CD4-positive, alpha-beta T cell (primary cell): ENCODE data around the gene DNAJC5G. TPM values are rescaled to one million over a fixed set of nuclear protein-coding genes. Genes with fewer than 3 reads are reported as not detected.
"Not testable (repeated sequence)": the region's sequence is repeated elsewhere in the genome, so short reads cannot be mapped to it uniquely, and the experiment has no call there.

Experiments
- ATAC-seq: fragments of 200-7000 bp; cut with Tn5 transposase; one replicate; pipeline ENCODE4 v1.10.0; 2022; ENCODE audit warnings: mild to moderate bottlenecking; ENCODE audit not compliant: poor library complexity
- CTCF ChIA-PET: fragments of 350-600 bp; sonication (Branson Sonifier 250); formaldehyde crosslinking; loops from one replicate; lab custom pipeline; 2021; ENCODE audit warnings: antibody characterized with exemption, inconsistent platforms; lab: Charles Lee
- POLR2A ChIA-PET: fragments of 350-600 bp; sonication (Branson Sonifier 250); formaldehyde crosslinking; loops from one replicate; lab custom pipeline; 2021; ENCODE audit warnings: antibody characterized with exemption, inconsistent platforms; lab: Charles Lee
- DNase-seq, 14 experiments: peaks; one replicate each; pipeline ENCODE4 v3.0.0-alpha.2; 2013 to 2020; ENCODE audit warnings: mixed read lengths in 2 of 14
- H3K27ac ChIP-seq, 2 donors: one replicate each; pipeline versions ENCODE4 v1.5.1 to v1.7.0; 2013; ENCODE audit warnings: low read length in 2 of 2, low read depth in 1 of 2, mild to moderate bottlenecking in 1 of 2
- H3K27me3 ChIP-seq, 2 experiments: 1 replicate in 1 of 2; 2 replicates in 1 of 2; pipeline versions ENCODE4 v1.6.1 to v1.7.0; 2013; ENCODE audit warnings: low read length in 2 of 2, control low read depth in 1 of 2, mild to moderate bottlenecking in 1 of 2, moderate library complexity in 1 of 2; ENCODE audit not compliant: insufficient read depth in 2 of 2, control insufficient read depth in 1 of 2
- H3K36me3 ChIP-seq: one replicate; pipeline ENCODE4 v1.6.1; 2013; ENCODE audit warnings: low read length, control low read depth; ENCODE audit not compliant: insufficient read depth
- H3K4me1 ChIP-seq: one replicate; pipeline ENCODE4 v1.6.1; 2013; ENCODE audit warnings: low read length, control low read depth; ENCODE audit not compliant: insufficient read depth
- H3K4me3 ChIP-seq: one replicate; pipeline ENCODE4 v1.5.1; 2013; ENCODE audit warnings: mild to moderate bottlenecking, low read length, moderate library complexity
- H3K9me3 ChIP-seq, 2 experiments: 1 replicate in 1 of 2; 2 replicates in 1 of 2; pipeline versions ENCODE4 v1.6.1 to v1.7.0; 2013; ENCODE audit warnings: low read length in 2 of 2, mild to moderate bottlenecking in 2 of 2, control low read depth in 1 of 2, moderate library complexity in 1 of 2; ENCODE audit not compliant: control insufficient read depth in 1 of 2, insufficient read depth in 1 of 2
- H3K27ac Mint-ChIP-seq: one replicate; pipeline ENCODE4 v1.8.0; 2020; ENCODE audit warnings: mixed read lengths
- H3K27me3 Mint-ChIP-seq: one replicate; pipeline ENCODE4 v1.8.0; 2021; ENCODE audit warnings: mixed read lengths
- H3K36me3 Mint-ChIP-seq: one replicate; pipeline ENCODE4 v1.8.0; 2021; ENCODE audit warnings: low read depth, mixed read lengths
- H3K4me1 Mint-ChIP-seq: one replicate; pipeline ENCODE4 v1.8.0; 2021; ENCODE audit warnings: low read depth, mixed read lengths
- H3K4me3 Mint-ChIP-seq: one replicate; pipeline ENCODE4 v1.8.0; 2020; ENCODE audit warnings: mild to moderate bottlenecking, mixed read lengths
- H3K9me3 Mint-ChIP-seq: one replicate; pipeline ENCODE4 v1.8.0; 2020; ENCODE audit warnings: mixed read lengths
- intact Hi-C, 2 experiments: fragments of 100-400 bp; cut with DNase I in 1 of 2; cut with micrococcal nuclease in 1 of 2; formaldehyde crosslinking; loops; one replicate each; pipeline versions ENCODE4 v1.15.1 to v1.9.0; 2023 to 2025; cut with DNase I, micrococcal nuclease
- total RNA-seq, 174 experiments: library from RNA in 2 of 174; stranded (reverse) in 2 of 174; gene quantifications; one replicate each; pipeline ENCODE4 v1.2.3 and lab custom pipeline; 2021 to 2026
- TF ChIP-seq, protein P1 (sequence below): fragments of 200-600 bp; IDR thresholded peaks from one replicate; pipeline ENCODE4 v1.8.0; 2022; ENCODE audit warnings: antibody characterized with exemption, mild to moderate bottlenecking

DNAJC5G gene
- total RNA-seq, 2 experiments from 2014 or later = not detected

DNA sequence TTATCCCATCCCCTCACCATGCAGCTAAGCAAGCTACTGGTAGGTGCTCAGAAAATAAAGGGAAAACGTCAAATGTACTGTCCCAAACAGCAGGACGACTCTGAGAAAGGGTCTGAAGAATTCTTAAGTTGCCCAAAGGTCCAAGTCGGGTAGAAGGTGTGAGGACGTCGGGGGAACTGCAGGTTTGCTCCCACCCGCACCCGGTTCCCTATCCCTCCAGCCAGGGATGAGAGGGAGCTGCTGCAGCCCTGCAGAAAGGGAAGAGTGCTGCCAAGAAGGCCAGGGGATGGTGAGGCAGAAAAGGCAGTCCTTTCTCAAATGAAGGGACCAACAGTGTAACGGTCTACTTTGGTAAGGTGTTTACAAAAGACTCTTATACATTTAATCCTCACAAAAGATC, 39.9 kb downstream of the DNAJC5G start:
- Mint-ChIP-seq H3K4me1 (no peaks in the 10 kb centered on the region), H3K36me3 (peaks cover 15% of the 10 kb centered on the region), H3K4me3 (no peak overlapping the region), H3K9me3 (no peaks in the 10 kb centered on the region), H3K27me3 (no peaks in the 10 kb centered on the region), H3K27ac (no peak overlapping the region)
- DNase-seq (no peak), ATAC-seq (no peak)
- peaks cover 17% of the 10 kb centered on the region for H3K36me3 ChIP-seq
- ChIA-PET POLR2A (no interaction called here), CTCF (no interaction called here)
- H3K4me1 ChIP-seq = no peaks in the 10 kb centered on the region
- TF ChIP-seq, protein P1, sequence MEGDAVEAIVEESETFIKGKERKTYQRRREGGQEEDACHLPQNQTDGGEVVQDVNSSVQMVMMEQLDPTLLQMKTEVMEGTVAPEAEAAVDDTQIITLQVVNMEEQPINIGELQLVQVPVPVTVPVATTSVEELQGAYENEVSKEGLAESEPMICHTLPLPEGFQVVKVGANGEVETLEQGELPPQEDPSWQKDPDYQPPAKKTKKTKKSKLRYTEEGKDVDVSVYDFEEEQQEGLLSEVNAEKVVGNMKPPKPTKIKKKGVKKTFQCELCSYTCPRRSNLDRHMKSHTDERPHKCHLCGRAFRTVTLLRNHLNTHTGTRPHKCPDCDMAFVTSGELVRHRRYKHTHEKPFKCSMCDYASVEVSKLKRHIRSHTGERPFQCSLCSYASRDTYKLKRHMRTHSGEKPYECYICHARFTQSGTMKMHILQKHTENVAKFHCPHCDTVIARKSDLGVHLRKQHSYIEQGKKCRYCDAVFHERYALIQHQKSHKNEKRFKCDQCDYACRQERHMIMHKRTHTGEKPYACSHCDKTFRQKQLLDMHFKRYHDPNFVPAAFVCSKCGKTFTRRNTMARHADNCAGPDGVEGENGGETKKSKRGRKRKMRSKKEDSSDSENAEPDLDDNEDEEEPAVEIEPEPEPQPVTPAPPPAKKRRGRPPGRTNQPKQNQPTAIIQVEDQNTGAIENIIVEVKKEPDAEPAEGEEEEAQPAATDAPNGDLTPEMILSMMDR = no peak
- H3K9me3 ChIP-seq = no peaks in the 10 kb centered on the region
- no peak overlapping the region for H3K27ac ChIP-seq
- H3K27me3 ChIP-seq = no peaks in the 10 kb centered on the region
- no peak overlapping the region for H3K4me3 ChIP-seq
- intact Hi-C loops = no loop called here

DNA sequence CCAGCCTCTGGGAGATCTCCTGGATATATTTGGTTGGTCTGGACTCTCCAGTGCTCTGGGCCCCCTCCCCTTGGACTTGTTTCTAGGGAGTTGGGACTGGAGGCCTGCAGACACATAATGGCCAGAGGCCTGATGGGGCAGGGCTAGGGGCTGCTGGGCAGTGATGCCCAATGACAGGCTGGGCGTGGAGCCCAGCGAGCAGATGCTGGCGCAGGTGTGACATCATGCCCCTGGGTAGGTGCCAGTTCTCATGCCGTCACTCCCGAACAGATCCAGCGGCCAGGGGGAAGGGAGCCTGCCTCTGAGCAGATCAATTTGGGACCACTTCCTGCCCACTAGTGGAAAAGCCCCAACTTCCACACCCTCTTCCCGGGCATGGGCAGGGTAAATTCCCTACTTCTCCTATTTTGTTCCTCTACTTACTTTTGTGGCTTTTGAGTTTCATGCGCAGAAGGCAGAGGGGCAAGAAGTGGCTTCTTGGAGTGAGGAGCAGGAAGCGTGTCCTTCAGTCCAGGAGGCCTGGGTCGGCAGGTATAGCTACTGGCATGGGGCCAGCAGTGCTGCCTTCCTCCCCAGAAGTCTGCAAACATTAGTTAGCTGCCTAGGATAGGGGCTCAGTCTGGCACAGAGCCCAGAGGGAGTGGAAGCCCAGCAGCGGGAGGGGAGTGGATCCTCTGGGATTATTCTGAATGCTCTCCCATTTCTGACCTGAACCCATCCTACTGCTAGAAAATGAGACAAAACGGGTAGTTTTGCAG, 41.6 kb downstream of the DNAJC5G start:
- TF ChIP-seq, protein P1 = no peak
- no peak for ATAC-seq
- peaks cover 17% of the 10 kb centered on the region for H3K36me3 Mint-ChIP-seq
- CTCF ChIA-PET = no interaction called here
- H3K4me3 ChIP-seq = no peak overlapping the region
- H3K4me1 Mint-ChIP-seq = peaks cover 6% of the 10 kb centered on the region
- H3K4me3 Mint-ChIP-seq = no peak overlapping the region
- peaks cover 5% of the 10 kb centered on the region for H3K4me1 ChIP-seq
- H3K27me3 ChIP-seq = no peaks in the 10 kb centered on the region
- no peaks in the 10 kb centered on the region for H3K27me3 Mint-ChIP-seq
- no peak overlapping the region for H3K27ac Mint-ChIP-seq
- no peak for DNase-seq
- H3K36me3 ChIP-seq = peaks cover 17% of the 10 kb centered on the region
- POLR2A ChIA-PET = no interaction called here
- no peaks in the 10 kb centered on the region for H3K9me3 Mint-ChIP-seq
- intact Hi-C loops = no loop called here
- no peak overlapping the region for H3K27ac ChIP-seq
- H3K9me3 ChIP-seq = no peaks in the 10 kb centered on the region

DNA sequence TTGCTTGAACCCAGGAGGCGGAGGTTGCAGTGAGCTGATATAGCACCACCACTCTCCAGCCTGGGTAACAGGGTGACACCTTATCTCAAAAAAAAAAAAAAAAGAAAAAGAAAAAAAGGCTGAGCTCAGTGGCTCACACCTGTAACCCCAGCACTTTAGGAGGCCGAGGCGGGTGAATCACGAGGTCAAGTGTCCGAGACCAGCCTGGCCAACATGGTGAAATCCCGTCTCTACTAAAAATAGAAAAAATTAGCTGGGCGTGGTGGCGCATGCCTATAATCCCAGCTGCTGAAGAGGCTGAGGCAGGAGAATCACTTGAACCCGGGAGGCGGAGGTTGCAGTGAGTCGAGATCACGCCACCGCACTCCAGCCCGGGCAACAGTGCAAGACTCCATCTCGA, 44.6 kb downstream of the DNAJC5G start:
- peaks cover 28% of the 10 kb centered on the region for H3K36me3 Mint-ChIP-seq

More for the DNA sequence above, 44.6 kb downstream of the DNAJC5G start:
- H3K4me3 ChIP-seq, POLR2A ChIA-PET, H3K9me3 ChIP-seq, H3K4me3 Mint-ChIP-seq, H3K27me3 ChIP-seq, H3K27ac Mint-ChIP-seq, CTCF ChIA-PET, ATAC-seq, H3K27me3 Mint-ChIP-seq, H3K27ac ChIP-seq, DNase-seq, H3K9me3 Mint-ChIP-seq: not testable (repeated sequence)
- intact Hi-C loops = loop anchor here in 1 of 2 experiments (5.0 kb wide), 3 partner anchors 107 to 262 kb away; partner anchors contain the start of genes ATRAID, NRBP1, SLC5A6 and ZNF512
- H3K4me1 Mint-ChIP-seq = peaks cover 31% of the 10 kb centered on the region
- H3K36me3 ChIP-seq = peaks cover 12% of the 10 kb centered on the region
- peaks cover 25% of the 10 kb centered on the region for H3K4me1 ChIP-seq
